K562 (cell line): ENCODE results near the gene DPP9. TPM values are rescaled to one million over a fixed set of nuclear protein-coding genes. Genes with fewer than 3 reads are reported as not detected.

ENCODE experiments used
- AFF4 ChIP-seq: sonication (generic); formaldehyde crosslinking; IDR thresholded peaks from 2 replicates; pipeline ENCODE4 v1.8.0; 2023; ENCODE audit warnings: mild to moderate bottlenecking, missing genetic modification reagents
- ATF1 ChIP-seq, 2 experiments: fragments of 450-650 bp in 1 of 2; IDR thresholded peaks; 2 replicates each; pipeline ENCODE4 v1.6.1; 2016; ENCODE audit warnings: missing compliant biosample characterization in 1 of 2, missing genetic modification characterization in 1 of 2
- CBFA2T2 ChIP-seq: fragments of 450-650 bp; conservative IDR thresholded peaks from 2 replicates; pipeline ENCODE4 v1.6.1; 2017; ENCODE audit warnings: mild to moderate bottlenecking
- CEBPB ChIP-seq: fragments of 450-650 bp; IDR thresholded peaks from 2 replicates; pipeline ENCODE4 v1.6.1; 2016; ENCODE audit warnings: missing genetic modification characterization, missing compliant biosample characterization
- ELK1 ChIP-seq: sonication (generic); formaldehyde crosslinking; IDR thresholded peaks from 2 replicates; pipeline ENCODE4 v1.8.1; 2022; ENCODE audit warnings: missing genetic modification reagents
- FUS ChIP-seq: fragments of 200-400 bp; formaldehyde crosslinking; optimal IDR thresholded peaks from 2 replicates; pipeline ENCODE3; 2017; ENCODE audit warnings: low read depth, low read length
- GABPB2 ChIP-seq: fragments of 250-450 bp; sonication (Bioruptor Pico); conservative IDR thresholded peaks from 2 replicates; pipeline ENCODE4 v1.5.1; 2021; ENCODE audit warnings: mild to moderate bottlenecking
- GTF2A2 ChIP-seq: IDR thresholded peaks from 2 replicates; pipeline ENCODE4 v1.6.1; 2016; ENCODE audit warnings: mild to moderate bottlenecking, missing genetic modification characterization, missing compliant biosample characterization
- HDGF ChIP-seq: fragments of 450-650 bp; IDR thresholded peaks from 2 replicates; pipeline ENCODE4 v1.6.1; 2016
- ILF3 ChIP-seq: fragments of 450-650 bp; IDR thresholded peaks from 2 replicates; pipeline ENCODE4 v1.6.1; 2018; ENCODE audit warnings: antibody characterized with exemption, mild to moderate bottlenecking, moderate library complexity, borderline replicate concordance
- MTA3 ChIP-seq: fragments of 450-650 bp; formaldehyde crosslinking; IDR thresholded peaks from 2 replicates; pipeline ENCODE4 v1.6.1; 2017; ENCODE audit warnings: mild to moderate bottlenecking, borderline replicate concordance
- NR1H2 ChIP-seq: sonication (generic); formaldehyde crosslinking; IDR thresholded peaks from 2 replicates; pipeline ENCODE4 v1.4.0; 2020; ENCODE audit warnings: mild to moderate bottlenecking, missing genetic modification reagents
- POLR3G ChIP-seq: IDR thresholded peaks from 2 replicates; pipeline ENCODE4 v1.6.1; 2011; ENCODE audit not compliant: insufficient read length, insufficient replicate concordance; ENCODE audit errors: extremely low read depth
- RAD21 ChIP-seq, 2 experiments: fragments of 250-450 bp in 1 of 2; fragments of 450-650 bp in 1 of 2; sonication (Bioruptor Pico) in 1 of 2; formaldehyde crosslinking in 1 of 2; IDR thresholded peaks in 1 of 2; conservative IDR thresholded peaks in 1 of 2; 2 replicates each; pipeline versions ENCODE4 v1.4.0 to v1.8.0; 2020 to 2022; ENCODE audit warnings: mild to moderate bottlenecking in 2 of 2, moderate library complexity in 1 of 2
- RB1 ChIP-seq: fragments of 450-650 bp; IDR thresholded peaks from 2 replicates; pipeline ENCODE4 v1.6.1; 2017; ENCODE audit warnings: low read depth, mild to moderate bottlenecking
- RBM17 ChIP-seq: fragments of 200-400 bp; formaldehyde crosslinking; IDR thresholded peaks from 2 replicates; pipeline ENCODE4 v1.6.1; 2017; ENCODE audit warnings: low read depth, mild to moderate bottlenecking, low read length, borderline replicate concordance
- SMARCB1 ChIP-seq: IDR thresholded peaks from 2 replicates; pipeline ENCODE4 v1.6.1; 2011; ENCODE audit warnings: improper control_type of control experiment, low read depth; ENCODE audit not compliant: insufficient read length
- SRSF7 ChIP-seq: fragments of 200-400 bp; formaldehyde crosslinking; optimal IDR thresholded peaks from 2 replicates; pipeline ENCODE3; 2017; ENCODE audit warnings: mild to moderate bottlenecking, low read depth, low read length
- THRAP3 ChIP-seq: fragments of 450-650 bp; IDR thresholded peaks from 2 replicates; pipeline ENCODE4 v1.6.1; 2016; ENCODE audit warnings: mild to moderate bottlenecking, inconsistent platforms, borderline replicate concordance
- TRIM24 ChIP-seq, 2 experiments: fragments of 450-650 bp; IDR thresholded peaks; 2 replicates each; pipeline ENCODE4 v1.6.1; 2016
- ZEB2 ChIP-seq: fragments of 450-650 bp; IDR thresholded peaks from 2 replicates; pipeline ENCODE4 v1.6.1; 2016
- ZNF224 ChIP-seq: sonication (generic); formaldehyde crosslinking; IDR thresholded peaks from 2 replicates; pipeline ENCODE4 v1.8.0; 2022; ENCODE audit warnings: mild to moderate bottlenecking, missing genetic modification reagents
- ZNF57 ChIP-seq: fragments of 450-650 bp; formaldehyde crosslinking; IDR thresholded peaks from 2 replicates; pipeline ENCODE4 v1.4.0; 2020; ENCODE audit warnings: mild to moderate bottlenecking, moderate library complexity
- polyA plus RNA-seq, 8 experiments: library from polyadenylated mRNA; depleted of rRNA in 4 of 8; stranded (reverse) in 5 of 8; unstranded in 3 of 8; fragments of >200 nt; fragmentation: Nextera tagmentation in 2 of 8; fragmentation: Illumina TruSeq in 1 of 8; extraction: Ambion mirVana in 2 of 8; extraction: Trizol in 1 of 8; gene quantifications; 2 replicates each; pipeline versions ENCODE4 v1.2.1 to v1.2.3, GENCODE V29; 2011 to 2014; ENCODE audit warnings: inconsistent platforms in 1 of 8, missing spikeins in 1 of 8
- total RNA-seq, 7 experiments: library from RNA; depleted of rRNA in 6 of 7; stranded (reverse); fragments of >200 nt in 6 of 7; fragmentation: Illumina TruSeq in 2 of 7; extraction: Trizol in 2 of 7; gene quantifications; 2 replicates each; pipeline versions ENCODE4 v1.2.1 to v1.2.3, GENCODE V29; 2011 to 2021; ENCODE audit warnings: low replicate concordance in 1 of 7
- TF ChIP-seq, protein P1 (sequence below), 2 experiments: IDR thresholded peaks; 2 replicates each; pipeline ENCODE4 v1.6.1; 2011; ENCODE audit warnings: borderline replicate concordance in 1 of 2, control low read depth in 1 of 2, low read depth in 1 of 2, low read length in 1 of 2, mild to moderate bottlenecking in 1 of 2, mixed read lengths in 1 of 2, moderate library complexity in 1 of 2; ENCODE audit not compliant: insufficient read depth in 1 of 2, insufficient read length in 1 of 2, poor library complexity in 1 of 2, severe bottlenecking in 1 of 2; ENCODE audit errors: extremely low read depth in 1 of 2

The DPP9 gene
- total and polyA plus RNA-seq, 9 of the 15 experiments (the other 6 are each of a cell fraction or from before 2014, with no cell fraction given): 0.90 to 66.7 (median 24.5) TPM

DNA sequence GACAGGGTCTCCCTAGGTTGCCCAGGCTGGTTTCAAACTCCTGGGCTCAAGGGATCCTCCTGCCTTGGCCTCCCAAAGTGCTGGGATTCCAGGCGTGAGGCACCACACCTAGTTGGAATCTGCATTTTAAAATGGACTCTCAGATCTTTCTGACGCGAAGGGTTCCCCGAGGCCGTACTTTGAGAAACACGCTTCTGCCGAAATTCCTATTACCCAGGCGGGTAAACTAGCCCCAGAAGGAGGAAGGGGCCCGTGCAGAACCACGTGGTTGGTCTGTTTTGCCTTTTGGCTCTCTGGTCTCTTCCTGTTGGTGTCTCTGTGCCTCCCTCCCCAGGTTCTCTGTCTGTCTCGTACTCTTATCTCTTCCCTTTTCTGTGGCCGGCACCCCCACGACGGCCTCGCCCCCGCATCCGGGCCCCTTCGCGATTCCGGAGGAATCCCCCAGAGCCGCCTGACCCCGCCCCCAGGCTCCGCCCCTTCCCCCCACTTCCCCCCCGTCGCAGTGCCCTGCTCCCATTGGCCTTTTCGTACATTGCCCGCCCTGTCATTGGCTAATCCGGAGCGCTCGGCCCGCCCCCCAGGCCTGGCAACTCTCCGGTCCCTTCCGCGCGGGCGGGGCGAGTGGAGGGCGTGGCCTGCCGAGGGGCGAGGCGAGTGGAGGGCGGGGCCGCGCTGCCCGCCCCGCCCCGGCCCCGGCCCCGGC, 84.7 kb downstream of the DPP9 start, which contains the start of gene TNFAIP8L1 (continued):
- TF ChIP-seq ZNF224 (CRISPR knock-in tag): no peak
- TF ChIP-seq FUS: no peak
- TF ChIP-seq NR1H2 (CRISPR knock-in tag): no peak
- peak; percentile 61; the same call in 1 of the 2 replicates for TF ChIP-seq MTA3
- TF ChIP-seq ATF1 (CRISPR knock-in tag; IDR thresholded peaks at IDR 0.05): no peak
- peak; percentile 50 for TF ChIP-seq ATF1 (tag; IDR thresholded peaks at IDR 0.05)
- peak; percentile 19; the same call in 1 of the 2 replicates for TF ChIP-seq RB1
- TF ChIP-seq POLR3G: no peak
- no peak for TF ChIP-seq RAD21 (CRISPR knock-in tag; conservative IDR thresholded peaks at IDR 0.05 in 1 of 2, IDR thresholded peaks at IDR 0.05 in 1 of 2)
- TF ChIP-seq TRIM24 (IDR thresholded peaks at IDR 0.05): peak in 1 of 2 experiments; percentile 63; a peak in 2 of 4 replicates
- 0 out of 2 replicates have a peak, but pooled peaks have one; percentile 29 for TF ChIP-seq ZEB2
- no peak for TF ChIP-seq RBM17
- no peak for TF ChIP-seq GTF2A2 (tag)
- no peak for TF ChIP-seq THRAP3
- TF ChIP-seq ILF3: no peak
- no peak for TF ChIP-seq GABPB2 (CRISPR knock-in tag)
- TF ChIP-seq AFF4 (CRISPR knock-in tag): no peak
- TF ChIP-seq, protein P1, sequence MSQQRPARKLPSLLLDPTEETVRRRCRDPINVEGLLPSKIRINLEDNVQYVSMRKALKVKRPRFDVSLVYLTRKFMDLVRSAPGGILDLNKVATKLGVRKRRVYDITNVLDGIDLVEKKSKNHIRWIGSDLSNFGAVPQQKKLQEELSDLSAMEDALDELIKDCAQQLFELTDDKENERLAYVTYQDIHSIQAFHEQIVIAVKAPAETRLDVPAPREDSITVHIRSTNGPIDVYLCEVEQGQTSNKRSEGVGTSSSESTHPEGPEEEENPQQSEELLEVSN (IDR thresholded peaks at IDR 0.05; ENCODE audit: borderline replicate concordance in 1 of 2, extremely low read depth in 1 of 2, insufficient read depth in 1 of 2, insufficient read length in 1 of 2, low read depth in 1 of 2, low read length in 1 of 2, poor library complexity in 1 of 2, severe bottlenecking in 1 of 2): peak in 1 of 2 experiments; percentile 74
- no peak for TF ChIP-seq ZNF57
- no peak for TF ChIP-seq ELK1 (CRISPR knock-in tag)
- TF ChIP-seq HDGF: 0 out of 2 replicates have a peak, but pooled peaks have one; percentile 33
- no peak for TF ChIP-seq CEBPB (tag)
- TF ChIP-seq SRSF7: no peak
- TF ChIP-seq CBFA2T2: peak; percentile 49
- no peak for TF ChIP-seq SMARCB1
